Measurements from ENCODE around the gene DNAJC12. TPM values are rescaled to one million over a fixed set of nuclear protein-coding genes. Genes with fewer than 3 reads are reported as not detected.

Gene DNAJC12
- polyA plus RNA-seq, 1 of the 3 experiments (the other 2 are of a cell fraction), result 7.9 TPM

DNA sequence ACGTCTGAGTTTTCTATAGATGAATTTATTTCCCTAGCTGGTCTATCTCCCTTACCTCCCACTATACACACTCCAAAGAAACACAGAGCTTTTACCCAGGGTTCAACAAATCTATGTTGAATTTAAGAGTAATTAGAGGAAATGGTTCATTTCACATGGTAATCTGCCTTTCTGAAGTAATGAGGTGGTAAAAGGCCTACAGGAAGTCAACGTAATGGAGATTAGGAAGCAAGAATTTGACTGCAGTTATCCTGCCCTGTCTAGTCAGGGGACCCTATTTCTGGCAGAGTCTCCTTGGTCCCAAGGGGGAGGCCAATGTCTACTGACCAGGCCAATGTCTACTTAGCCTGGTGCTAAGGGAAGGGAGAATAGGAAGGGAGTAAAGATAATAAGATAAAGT lies 25.1 kb upstream of the DNAJC12 start:
- TF ChIP-seq, protein P1, sequence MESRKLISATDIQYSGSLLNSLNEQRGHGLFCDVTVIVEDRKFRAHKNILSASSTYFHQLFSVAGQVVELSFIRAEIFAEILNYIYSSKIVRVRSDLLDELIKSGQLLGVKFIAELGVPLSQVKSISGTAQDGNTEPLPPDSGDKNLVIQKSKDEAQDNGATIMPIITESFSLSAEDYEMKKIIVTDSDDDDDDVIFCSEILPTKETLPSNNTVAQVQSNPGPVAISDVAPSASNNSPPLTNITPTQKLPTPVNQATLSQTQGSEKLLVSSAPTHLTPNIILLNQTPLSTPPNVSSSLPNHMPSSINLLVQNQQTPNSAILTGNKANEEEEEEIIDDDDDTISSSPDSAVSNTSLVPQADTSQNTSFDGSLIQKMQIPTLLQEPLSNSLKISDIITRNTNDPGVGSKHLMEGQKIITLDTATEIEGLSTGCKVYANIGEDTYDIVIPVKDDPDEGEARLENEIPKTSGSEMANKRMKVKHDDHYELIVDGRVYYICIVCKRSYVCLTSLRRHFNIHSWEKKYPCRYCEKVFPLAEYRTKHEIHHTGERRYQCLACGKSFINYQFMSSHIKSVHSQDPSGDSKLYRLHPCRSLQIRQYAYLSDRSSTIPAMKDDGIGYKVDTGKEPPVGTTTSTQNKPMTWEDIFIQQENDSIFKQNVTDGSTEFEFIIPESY (IDR thresholded peaks at IDR 0.05; ENCODE audit: borderline replicate concordance, low read depth), result no peak
- TF ChIP-seq FOSL2 (IDR thresholded peaks at IDR 0.05; ENCODE audit: borderline replicate concordance, low read depth) (no peak), EZH2phosphoT487 (IDR thresholded peaks at IDR 0.05; ENCODE audit: borderline replicate concordance, low read depth) (no peak), MXI1 (IDR thresholded peaks at IDR 0.05; ENCODE audit: low read depth, low read length) (no peak), JUND (IDR thresholded peaks at IDR 0.05) (no peak), NFIC (IDR thresholded peaks at IDR 0.05; ENCODE audit: borderline replicate concordance) (no peak), RCOR1 (IDR thresholded peaks at IDR 0.05; ENCODE audit: low read length) (no peak), RXRA (IDR thresholded peaks at IDR 0.05; ENCODE audit: borderline replicate concordance, low read depth) (no peak), RAD21 (IDR thresholded peaks at IDR 0.05; ENCODE audit: low read length) (no peak), EP300 (IDR thresholded peaks at IDR 0.05; ENCODE audit: borderline replicate concordance in 1 of 2, low read depth in 1 of 2, low read length in 1 of 2) (no peak), CHD2 (IDR thresholded peaks at IDR 0.05; ENCODE audit: low read length, partially characterized antibody) (no peak), POLR2AphosphoS5 (IDR thresholded peaks at IDR 0.05; ENCODE audit: low read depth, low read length) (no peak)
- TF ChIP-seq, protein P2, sequence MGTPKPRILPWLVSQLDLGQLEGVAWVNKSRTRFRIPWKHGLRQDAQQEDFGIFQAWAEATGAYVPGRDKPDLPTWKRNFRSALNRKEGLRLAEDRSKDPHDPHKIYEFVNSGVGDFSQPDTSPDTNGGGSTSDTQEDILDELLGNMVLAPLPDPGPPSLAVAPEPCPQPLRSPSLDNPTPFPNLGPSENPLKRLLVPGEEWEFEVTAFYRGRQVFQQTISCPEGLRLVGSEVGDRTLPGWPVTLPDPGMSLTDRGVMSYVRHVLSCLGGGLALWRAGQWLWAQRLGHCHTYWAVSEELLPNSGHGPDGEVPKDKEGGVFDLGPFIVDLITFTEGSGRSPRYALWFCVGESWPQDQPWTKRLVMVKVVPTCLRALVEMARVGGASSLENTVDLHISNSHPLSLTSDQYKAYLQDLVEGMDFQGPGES (IDR thresholded peaks at IDR 0.05; ENCODE audit: low read depth, low read length), result no peak
- TF ChIP-seq, protein P3, sequence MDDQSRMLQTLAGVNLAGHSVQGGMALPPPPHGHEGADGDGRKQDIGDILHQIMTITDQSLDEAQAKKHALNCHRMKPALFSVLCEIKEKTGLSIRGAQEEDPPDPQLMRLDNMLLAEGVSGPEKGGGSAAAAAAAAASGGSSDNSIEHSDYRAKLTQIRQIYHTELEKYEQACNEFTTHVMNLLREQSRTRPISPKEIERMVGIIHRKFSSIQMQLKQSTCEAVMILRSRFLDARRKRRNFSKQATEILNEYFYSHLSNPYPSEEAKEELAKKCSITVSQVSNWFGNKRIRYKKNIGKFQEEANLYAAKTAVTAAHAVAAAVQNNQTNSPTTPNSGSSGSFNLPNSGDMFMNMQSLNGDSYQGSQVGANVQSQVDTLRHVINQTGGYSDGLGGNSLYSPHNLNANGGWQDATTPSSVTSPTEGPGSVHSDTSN (IDR thresholded peaks at IDR 0.05), result no peak
- TF ChIP-seq, protein P4, sequence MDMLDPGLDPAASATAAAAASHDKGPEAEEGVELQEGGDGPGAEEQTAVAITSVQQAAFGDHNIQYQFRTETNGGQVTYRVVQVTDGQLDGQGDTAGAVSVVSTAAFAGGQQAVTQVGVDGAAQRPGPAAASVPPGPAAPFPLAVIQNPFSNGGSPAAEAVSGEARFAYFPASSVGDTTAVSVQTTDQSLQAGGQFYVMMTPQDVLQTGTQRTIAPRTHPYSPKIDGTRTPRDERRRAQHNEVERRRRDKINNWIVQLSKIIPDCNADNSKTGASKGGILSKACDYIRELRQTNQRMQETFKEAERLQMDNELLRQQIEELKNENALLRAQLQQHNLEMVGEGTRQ (IDR thresholded peaks at IDR 0.05; ENCODE audit: borderline replicate concordance, low read depth, low read length), result no peak
- ChIA-PET CTCF (interaction anchor here (0.7 to 1.6 kb wide), 2 partner anchors 8 to 289 kb away, joined by 3 to 4 read pairs; no protein-coding TSS in a partner anchor), POLR2A (no interaction called here)
- H3F3A ChIP-seq (replicated peaks; ENCODE audit: insufficient read depth), result no peaks in the 10 kb centered on the region
- H3K79me2 ChIP-seq (ENCODE audit: insufficient read depth), result no peaks in the 10 kb centered on the region
- H3K9ac ChIP-seq, result no peak overlapping the region
- peaks cover 0 to 3% of the 10 kb centered on the region in 2 experiments; a peak in 1 of 4 replicates for H3K4me1 ChIP-seq (ENCODE audit: control insufficient read depth in 1 of 2, insufficient read depth in 2 of 2, low read depth in 1 of 2, low read length in 1 of 2)
- no peaks in the 10 kb centered on the region for H3K9me3 ChIP-seq
- no peak for DNase-seq
- 94% methylated on average over 2 of the region's 2 CpGs for WGBS (ENCODE audit: low lambda C conversion rate)
- no peaks in the 10 kb centered on the region for H3K9me2 ChIP-seq
- no peaks in the 10 kb centered on the region for H3K27me3 ChIP-seq (ENCODE audit: insufficient read depth)
- H3K4me3 ChIP-seq (ENCODE audit: low read depth in 2 of 2, low read length in 1 of 2), result no peak overlapping the region
- no peaks in the 10 kb centered on the region for H4K20me1 ChIP-seq (ENCODE audit: insufficient read depth)
- no peak overlapping the region for H3K4me2 ChIP-seq
- H3K36me3 ChIP-seq (replicated peaks in 1 of 2; ENCODE audit: control insufficient read depth in 1 of 2, insufficient read depth in 2 of 2, low read length in 1 of 2), result no peaks in the 10 kb centered on the region
- no peak overlapping the region for H3K27ac ChIP-seq (ENCODE audit: low read depth in 2 of 2, low read length in 1 of 2)
- H2AFZ ChIP-seq (ENCODE audit: low read depth), result no peak overlapping the region
